K562 (cell line): Measurements from ENCODE around the gene CABLES1.

Source experiments
- CBFB ChIP-seq: sonication (generic); formaldehyde crosslinking; IDR thresholded peaks from 2 replicates; pipeline ENCODE4 v1.4.0; 2020; ENCODE audit warnings: mild to moderate bottlenecking, missing genetic modification reagents
- CREBBP ChIP-seq: IDR thresholded peaks from one replicate; pipeline ENCODE4 v1.6.1; 2012; ENCODE audit warnings: low read depth, mild to moderate bottlenecking, control low read depth, inconsistent platforms, low read length
- CTCF ChIP-seq, 3 experiments: IDR thresholded peaks in 2 of 3; conservative IDR thresholded peaks in 1 of 3; 2 replicates each; pipeline ENCODE4 v1.5.1; 2011 to 2012; ENCODE audit warnings: low read length in 3 of 3, mild to moderate bottlenecking in 3 of 3, control low read depth in 2 of 3, improper control_type of control experiment in 1 of 3, inconsistent platforms in 1 of 3, low read depth in 1 of 3, mixed read lengths in 1 of 3, moderate library complexity in 1 of 3; ENCODE audit not compliant: insufficient read depth in 2 of 3
- KLF16 ChIP-seq: IDR thresholded peaks from 2 replicates; pipeline ENCODE4 v1.6.1; 2016; ENCODE audit warnings: antibody characterized with exemption
- L3MBTL2 ChIP-seq: fragments of 450-650 bp; IDR thresholded peaks from 2 replicates; pipeline ENCODE4 v1.6.1; 2016; ENCODE audit warnings: mild to moderate bottlenecking, moderate library complexity
- MAFK ChIP-seq: IDR thresholded peaks from 2 replicates; pipeline ENCODE4 v1.6.1; 2011; ENCODE audit warnings: low read length, improper control_type of control experiment
- MCM7 ChIP-seq, 2 experiments: fragments of 450-650 bp; IDR thresholded peaks; 2 replicates each; pipeline ENCODE4 v1.6.1; 2016 to 2018
- NONO ChIP-seq, 2 experiments: fragments of 200-400 bp in 1 of 2; fragments of 450-650 bp in 1 of 2; formaldehyde crosslinking in 1 of 2; IDR thresholded peaks; 2 replicates each; pipeline ENCODE4 v1.6.1; 2017; ENCODE audit warnings: low read depth in 2 of 2, mild to moderate bottlenecking in 2 of 2, moderate library complexity in 2 of 2, low read length in 1 of 2
- SAFB ChIP-seq: fragments of 200-400 bp; formaldehyde crosslinking; IDR thresholded peaks from 2 replicates; pipeline ENCODE4 v1.6.1; 2017; ENCODE audit warnings: low read depth, low read length, borderline replicate concordance
- XRCC5 ChIP-seq: fragments of 200-400 bp; formaldehyde crosslinking; IDR thresholded peaks from 2 replicates; pipeline ENCODE4 v1.6.1; 2017; ENCODE audit warnings: low read depth, mild to moderate bottlenecking, low read length

- TF ChIP-seq MCM7 (IDR thresholded peaks at IDR 0.05) (no peak), L3MBTL2 (no peak), MAFK (no peak), XRCC5 (no peak), CTCF (IDR thresholded peaks at IDR 0.05 in 2 of 3, conservative IDR thresholded peaks at IDR 0.05 in 1 of 3; ENCODE audit: insufficient read depth in 2 of 3, low read depth in 1 of 3, low read length in 3 of 3) (no peak), CREBBP (no peak), CBFB (CRISPR knock-in tag) (no peak), NONO (IDR thresholded peaks at IDR 0.05; ENCODE audit: low read depth in 2 of 2, low read length in 1 of 2) (no peak), KLF16 (no peak), SAFB (no peak)
These were observed 21.7 kb upstream of the CABLES1 start for GRCh38 chr18:23113576-23113975.
